Measurements from ENCODE around the gene EED.

- TF ChIP-seq, protein P1, sequence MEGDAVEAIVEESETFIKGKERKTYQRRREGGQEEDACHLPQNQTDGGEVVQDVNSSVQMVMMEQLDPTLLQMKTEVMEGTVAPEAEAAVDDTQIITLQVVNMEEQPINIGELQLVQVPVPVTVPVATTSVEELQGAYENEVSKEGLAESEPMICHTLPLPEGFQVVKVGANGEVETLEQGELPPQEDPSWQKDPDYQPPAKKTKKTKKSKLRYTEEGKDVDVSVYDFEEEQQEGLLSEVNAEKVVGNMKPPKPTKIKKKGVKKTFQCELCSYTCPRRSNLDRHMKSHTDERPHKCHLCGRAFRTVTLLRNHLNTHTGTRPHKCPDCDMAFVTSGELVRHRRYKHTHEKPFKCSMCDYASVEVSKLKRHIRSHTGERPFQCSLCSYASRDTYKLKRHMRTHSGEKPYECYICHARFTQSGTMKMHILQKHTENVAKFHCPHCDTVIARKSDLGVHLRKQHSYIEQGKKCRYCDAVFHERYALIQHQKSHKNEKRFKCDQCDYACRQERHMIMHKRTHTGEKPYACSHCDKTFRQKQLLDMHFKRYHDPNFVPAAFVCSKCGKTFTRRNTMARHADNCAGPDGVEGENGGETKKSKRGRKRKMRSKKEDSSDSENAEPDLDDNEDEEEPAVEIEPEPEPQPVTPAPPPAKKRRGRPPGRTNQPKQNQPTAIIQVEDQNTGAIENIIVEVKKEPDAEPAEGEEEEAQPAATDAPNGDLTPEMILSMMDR (IDR thresholded peaks at IDR 0.05): no peak
- TF ChIP-seq POLR2A (IDR thresholded peaks at IDR 0.05): no peak
Observed at GRCh38 chr11:86301742-86302091, 57.2 kb downstream of the EED start.
